Skeletal muscle satellite cell (primary cell): Measurements from ENCODE around the gene TSPAN16.
"Not testable (repeated sequence)": the region's sequence is repeated elsewhere in the genome, so short reads cannot be mapped to it uniquely, and the experiment has no call there.

Experiments used
- H3K27me3 ChIP-seq: 2 replicates; pipeline ENCODE4 v1.7.0; 2013; ENCODE audit warnings: low read length; ENCODE audit not compliant: control insufficient read depth, insufficient read depth
- H3K36me3 ChIP-seq: 2 replicates; pipeline ENCODE4 v1.7.0; 2013; ENCODE audit warnings: mild to moderate bottlenecking, control low read depth, low read length; ENCODE audit not compliant: insufficient read depth
- H3K4me1 ChIP-seq: 2 replicates; pipeline ENCODE4 v1.7.0; 2013; ENCODE audit warnings: low read length; ENCODE audit not compliant: control insufficient read depth, insufficient read depth
- H3K4me2 ChIP-seq: 2 replicates; pipeline ENCODE4 v1.7.0; 2013; ENCODE audit warnings: mild to moderate bottlenecking, low read length
- H3K4me3 ChIP-seq: 2 replicates; pipeline ENCODE4 v1.7.0; 2013; ENCODE audit warnings: low read length
- H3K9ac ChIP-seq: 2 replicates; pipeline ENCODE4 v1.7.0; 2013; ENCODE audit warnings: mild to moderate bottlenecking, low read depth, low read length, moderate library complexity
- H3K9me3 ChIP-seq: replicated peaks from 2 replicates; pipeline ENCODE4 v1.7.0; 2013; ENCODE audit warnings: mild to moderate bottlenecking, control low read depth, low read length

The TSPAN16 gene

GRCh38 chr19:11322269-11323024, 26.5 kb downstream of the TSPAN16 start:
- Histone ChIP-seq H3K4me3 (no peak overlapping the region), H3K9me3 (no peaks in the 10 kb centered on the region), H3K4me1 (peaks cover 16% of the 10 kb centered on the region), H3K9ac (no peak overlapping the region), H3K36me3 (no peaks in the 10 kb centered on the region), H3K27me3 (no peaks in the 10 kb centered on the region), H3K4me2 (no peak overlapping the region)

GRCh38 chr19:11323601-11324078, 27.7 kb downstream of the TSPAN16 start:
- Histone ChIP-seq H3K4me1 (peaks cover 16% of the 10 kb centered on the region), H3K27me3 (no peaks in the 10 kb centered on the region), H3K36me3 (no peaks in the 10 kb centered on the region), H3K9me3 (no peaks in the 10 kb centered on the region), H3K4me2 (peak overlapping the region; percentile 67), H3K9ac (no peak overlapping the region), H3K4me3 (peak overlapping the region; percentile 52)

DNA sequence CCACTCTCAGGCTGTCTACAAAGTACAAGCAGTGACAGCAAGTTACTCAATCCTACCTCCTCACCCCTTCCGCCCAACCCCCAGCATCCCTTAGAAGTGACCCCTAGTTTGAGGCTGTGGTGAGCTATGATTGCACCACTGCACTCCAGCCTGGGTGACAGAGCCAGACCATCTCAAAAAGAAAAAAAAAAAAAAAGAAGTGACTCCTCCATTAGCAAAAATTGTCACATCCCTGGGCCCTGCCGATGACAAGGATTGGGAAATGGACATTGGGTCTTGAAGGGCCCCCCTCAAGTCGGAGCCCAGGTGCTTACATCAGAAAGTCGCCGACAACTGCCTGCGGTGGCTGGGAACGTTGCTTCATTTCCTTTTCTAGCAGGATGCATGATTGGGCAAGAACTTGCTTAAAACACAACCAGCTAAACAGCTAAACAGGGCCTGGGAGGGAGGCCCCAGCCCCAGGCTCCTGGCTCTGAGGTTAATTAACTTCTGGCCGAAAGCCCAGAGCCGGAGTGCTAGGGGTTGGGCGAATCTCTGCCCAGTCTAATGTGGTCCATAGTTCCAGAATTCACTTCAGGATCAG, 28.2 kb downstream of the TSPAN16 start:
- H3K27me3 ChIP-seq: no peaks in the 10 kb centered on the region
- peak overlapping the region; percentile 52 for H3K4me3 ChIP-seq
- H3K9ac ChIP-seq: peak overlapping the region; percentile 23
- peaks cover 16% of the 10 kb centered on the region for H3K4me1 ChIP-seq
- no peaks in the 10 kb centered on the region for H3K9me3 ChIP-seq
- H3K4me2 ChIP-seq: peak overlapping the region; percentile 67
- no peaks in the 10 kb centered on the region for H3K36me3 ChIP-seq

- peak overlapping the region; percentile 67 for H3K4me2 ChIP-seq
These were observed 28.9 kb downstream of the TSPAN16 start for GRCh38 chr19:11324748-11325389.

DNA sequence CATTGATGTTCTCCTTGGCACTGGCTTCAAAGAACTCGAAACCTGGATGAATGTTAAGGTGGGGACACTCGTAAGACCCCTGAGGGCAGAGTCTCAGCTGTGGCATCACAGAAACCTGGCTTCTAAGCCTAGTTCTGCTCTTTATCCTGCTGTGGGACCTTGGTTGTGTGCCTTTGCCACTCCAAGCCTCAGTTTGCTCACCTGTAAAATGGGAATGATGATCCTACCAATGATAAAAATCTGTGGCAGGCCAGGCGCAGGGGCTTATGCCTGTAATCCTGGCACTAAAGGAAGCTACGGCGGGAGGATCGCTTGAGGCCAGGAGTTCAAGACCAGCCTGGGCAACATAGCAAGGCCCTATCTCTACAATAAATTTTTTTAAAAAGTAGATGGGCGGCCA, 29.6 kb downstream of the TSPAN16 start:
- peaks cover 16% of the 10 kb centered on the region for H3K4me1 ChIP-seq
- no peaks in the 10 kb centered on the region for H3K36me3 ChIP-seq
- no peak overlapping the region for H3K4me2 ChIP-seq
- H3K4me3 ChIP-seq: no peak overlapping the region
- no peaks in the 10 kb centered on the region for H3K9me3 ChIP-seq
- no peaks in the 10 kb centered on the region for H3K27me3 ChIP-seq
- H3K9ac ChIP-seq: no peak overlapping the region

More at GRCh38 chr19:11324748-11325389, 28.9 kb downstream of the TSPAN16 start:
- no peaks in the 10 kb centered on the region for H3K27me3 ChIP-seq
- peaks cover 16% of the 10 kb centered on the region for H3K4me1 ChIP-seq
- H3K9ac ChIP-seq: peak overlapping the region; percentile 23
- H3K9me3 ChIP-seq: no peaks in the 10 kb centered on the region
- H3K4me3 ChIP-seq: no peak overlapping the region
- H3K36me3 ChIP-seq: no peaks in the 10 kb centered on the region

DNA sequence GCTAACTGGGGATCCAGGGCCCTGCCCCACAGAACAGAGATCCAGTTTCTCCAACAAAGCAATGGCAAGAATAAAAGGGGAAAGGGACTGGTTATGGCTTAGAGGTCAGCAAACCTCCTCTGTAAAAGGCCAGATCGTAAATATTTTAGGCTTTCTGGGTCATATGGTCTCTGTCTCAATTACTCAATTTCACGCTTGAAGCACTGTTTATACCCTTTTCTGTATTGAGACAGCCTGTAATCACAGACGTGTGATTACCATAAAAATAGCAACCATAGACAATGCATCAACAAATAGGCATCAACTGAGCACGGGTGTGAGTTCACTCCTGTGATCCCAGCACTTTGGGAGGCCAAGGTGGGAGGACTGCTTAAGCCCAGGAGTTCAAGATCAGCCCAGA, 34.2 kb downstream of the TSPAN16 start:
- H3K9me3 ChIP-seq: no peaks in the 10 kb centered on the region
- H3K27me3 ChIP-seq: no peaks in the 10 kb centered on the region
- no peak overlapping the region for H3K4me2 ChIP-seq
- H3K4me1 ChIP-seq: no peaks in the 10 kb centered on the region
- H3K9ac ChIP-seq: no peak overlapping the region
- H3K4me3 ChIP-seq: no peak overlapping the region
- H3K36me3 ChIP-seq: no peaks in the 10 kb centered on the region

DNA sequence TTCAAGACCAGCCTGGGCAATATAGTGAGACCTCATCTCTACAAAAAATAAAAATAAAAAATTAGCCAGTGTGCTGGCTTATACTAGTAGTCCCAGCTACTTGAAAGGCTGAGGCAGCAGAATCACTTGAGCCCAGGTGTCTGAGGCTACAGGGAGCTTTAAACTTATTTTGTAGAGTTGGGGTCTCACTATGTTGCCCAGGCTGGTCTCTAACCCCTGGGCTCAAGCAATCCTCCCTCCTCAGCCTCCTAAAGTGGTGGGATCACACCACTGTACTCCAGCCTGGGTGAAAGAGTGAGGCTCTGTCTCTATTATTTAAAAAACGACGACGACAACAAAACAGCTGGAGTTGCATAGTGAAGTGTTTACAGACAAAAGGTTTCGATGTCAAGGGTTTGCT, 35.5 kb downstream of the TSPAN16 start:
- Histone ChIP-seq H3K4me3 (no peak overlapping the region), H3K36me3 (no peaks in the 10 kb centered on the region)

DNA sequence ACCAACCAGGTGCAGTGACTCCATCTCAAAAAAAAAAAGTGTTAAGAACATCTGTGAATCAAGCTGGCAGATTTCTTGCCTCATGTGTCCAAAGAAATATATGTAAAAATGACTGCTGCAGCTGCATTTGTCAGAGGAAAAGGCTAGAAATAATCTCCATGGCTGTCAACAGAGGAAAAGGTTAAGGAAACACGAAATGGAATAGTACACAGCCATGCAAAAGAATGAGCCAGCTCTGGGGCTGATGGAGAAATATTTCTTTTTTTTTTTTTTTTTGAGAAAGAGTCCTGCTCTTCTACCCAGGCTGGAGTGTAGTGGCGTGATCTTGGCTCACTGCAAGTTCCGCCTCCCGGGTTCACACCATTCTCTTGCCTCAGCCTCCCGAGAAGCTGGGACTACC, 36.9 kb downstream of the TSPAN16 start:
- Histone ChIP-seq H3K4me1 (no peaks in the 10 kb centered on the region), H3K4me2 (no peak overlapping the region), H3K36me3 (no peaks in the 10 kb centered on the region), H3K9me3 (no peaks in the 10 kb centered on the region), H3K9ac (no peak overlapping the region), H3K27me3 (no peaks in the 10 kb centered on the region), H3K4me3 (no peak overlapping the region)

More for the DNA sequence above, 35.5 kb downstream of the TSPAN16 start:
- H3K4me2 ChIP-seq: no peak overlapping the region
- no peaks in the 10 kb centered on the region for H3K4me1 ChIP-seq
- H3K9ac ChIP-seq: no peak overlapping the region
- no peaks in the 10 kb centered on the region for H3K27me3 ChIP-seq
- no peaks in the 10 kb centered on the region for H3K9me3 ChIP-seq

- H3K4me3 ChIP-seq, H3K36me3 ChIP-seq, H3K9me3 ChIP-seq, H3K4me1 ChIP-seq, H3K9ac ChIP-seq, H3K27me3 ChIP-seq, H3K4me2 ChIP-seq: not testable (repeated sequence)
These were observed 37.9 kb downstream of the TSPAN16 start for GRCh38 chr19:11333838-11334237.

DNA sequence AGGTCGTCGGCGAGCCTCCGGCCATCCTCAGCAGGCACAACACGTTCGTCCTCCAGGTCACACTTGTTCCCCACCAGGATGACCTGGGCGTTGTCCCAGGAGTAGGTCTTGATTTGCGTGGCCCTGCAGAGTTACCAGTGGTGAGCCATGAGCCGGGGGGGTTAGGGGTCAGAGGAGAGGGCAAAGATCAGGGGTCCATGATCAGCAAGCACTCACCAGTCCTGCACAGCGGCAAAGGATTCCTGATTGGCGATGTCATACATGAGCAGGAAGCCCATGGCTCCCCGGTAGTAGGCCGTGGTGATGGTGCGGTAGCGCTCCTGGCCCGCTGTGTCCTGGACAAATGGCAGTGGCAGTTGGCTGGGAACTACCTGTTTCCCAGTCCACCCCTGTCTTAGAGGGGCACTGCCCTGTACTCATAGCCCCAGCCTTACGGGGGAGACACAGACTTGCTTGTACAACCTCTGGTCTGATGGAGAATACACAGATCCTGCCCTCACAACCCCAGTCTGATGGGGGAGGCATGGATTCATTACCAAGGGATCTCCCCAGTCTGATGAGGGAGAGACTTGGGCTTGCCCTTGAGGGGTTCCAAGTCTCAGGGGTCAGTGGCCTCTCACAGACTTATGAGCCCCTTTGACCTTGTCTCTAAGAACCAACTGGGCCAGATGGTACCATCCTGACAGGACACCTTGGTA, 39.6 kb downstream of the TSPAN16 start:
- Histone ChIP-seq H3K9me3 (no peaks in the 10 kb centered on the region), H3K36me3 (no peaks in the 10 kb centered on the region), H3K9ac (no peak overlapping the region), H3K4me1 (peaks cover 15% of the 10 kb centered on the region), H3K27me3 (peaks cover 6% of the 10 kb centered on the region), H3K4me3 (no peak overlapping the region), H3K4me2 (no peak overlapping the region)

DNA sequence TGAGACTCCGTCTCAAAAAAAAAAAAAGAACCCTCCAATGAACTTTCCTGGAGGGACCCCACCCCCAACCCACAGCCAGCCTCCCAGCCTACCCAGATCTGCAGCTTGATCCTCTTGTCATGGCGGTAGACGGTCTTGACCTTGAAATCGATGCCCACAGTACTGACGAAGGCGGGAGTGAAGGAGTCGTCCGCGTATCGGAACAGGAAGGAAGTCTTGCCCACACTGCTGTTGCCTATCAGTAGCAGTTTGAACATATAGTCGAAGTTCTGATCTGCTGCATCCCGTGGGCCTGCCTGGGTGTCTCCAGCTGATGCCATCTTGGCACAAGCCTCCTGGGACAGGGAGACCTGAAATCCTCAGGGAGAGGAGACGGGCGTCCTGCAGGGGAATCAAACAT, 41.1 kb downstream of the TSPAN16 start:
- Histone ChIP-seq H3K4me2 (no peak overlapping the region), H3K4me3 (no peak overlapping the region), H3K36me3 (no peaks in the 10 kb centered on the region), H3K9ac (no peak overlapping the region), H3K4me1 (peaks cover 15% of the 10 kb centered on the region), H3K9me3 (no peaks in the 10 kb centered on the region), H3K27me3 (peaks cover 6% of the 10 kb centered on the region)
